ENCODE data around the gene TMEM120A.

TMEM120A gene

DNA sequence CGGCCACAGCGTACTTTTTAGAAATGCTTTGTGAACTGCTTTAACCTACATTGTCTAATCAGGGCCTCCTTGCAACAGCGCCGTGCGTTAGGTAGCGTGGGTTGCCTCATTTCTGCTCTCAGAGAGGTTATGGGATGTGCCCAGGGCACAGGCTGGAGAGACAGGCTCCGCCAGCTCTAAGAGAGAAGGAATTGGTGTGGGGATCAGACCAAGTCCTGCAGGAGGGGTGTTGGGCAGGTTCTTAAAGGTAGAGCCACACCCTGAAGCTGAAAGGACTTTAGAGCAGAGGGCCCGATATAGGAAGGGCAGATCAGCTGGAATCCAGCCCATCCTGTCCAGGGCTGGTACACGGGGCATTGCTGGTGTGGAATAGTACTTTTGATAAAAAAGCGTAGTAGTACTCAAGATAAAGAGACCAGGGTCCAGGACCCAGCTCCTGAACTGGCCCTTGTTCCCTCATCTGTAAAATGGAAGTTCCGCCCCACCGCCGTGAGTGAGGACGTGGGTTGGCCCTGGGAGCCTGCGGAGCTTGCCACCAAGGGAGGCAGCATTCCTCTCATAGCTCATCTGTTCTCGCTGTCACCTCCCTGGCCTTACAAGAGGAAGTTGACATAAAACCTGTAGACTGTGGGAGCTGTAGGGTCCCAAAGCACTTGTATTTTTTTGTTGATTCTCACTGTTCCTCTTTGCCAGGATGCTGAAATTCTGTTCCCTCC, 37.2 kb downstream of the TMEM120A start:
- no peak for DNase-seq

DNA sequence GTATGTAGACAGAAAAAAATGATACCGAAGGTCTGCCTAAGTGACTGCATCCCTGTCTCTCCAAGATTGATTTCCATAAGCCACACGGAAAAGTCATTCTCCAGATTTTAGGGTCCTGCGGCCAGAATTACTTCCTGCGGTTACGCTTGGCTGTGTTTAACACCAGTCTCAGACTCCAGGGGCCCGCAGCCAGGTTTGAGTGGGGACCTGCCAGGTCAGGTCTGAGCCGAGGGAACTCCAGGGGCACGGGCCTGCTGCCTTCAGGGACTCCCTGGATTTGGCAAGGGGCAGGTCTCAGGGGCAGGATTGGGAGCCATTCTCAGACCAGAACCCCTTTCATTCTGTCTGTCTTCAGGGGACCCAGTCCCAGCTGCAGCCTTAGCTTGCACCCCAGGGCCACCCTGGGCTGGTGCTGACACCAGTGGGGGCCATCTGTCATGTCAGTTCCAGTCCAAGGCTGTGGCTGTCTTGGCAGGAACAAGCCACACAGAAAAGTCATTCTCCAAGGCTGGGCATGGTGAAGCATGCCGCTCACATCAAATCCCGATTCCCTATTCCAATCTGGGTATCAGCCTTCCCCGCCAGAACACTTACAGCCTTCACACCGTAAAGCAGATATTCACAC, 39.0 kb downstream of the TMEM120A start:
- no peak for DNase-seq

DNA sequence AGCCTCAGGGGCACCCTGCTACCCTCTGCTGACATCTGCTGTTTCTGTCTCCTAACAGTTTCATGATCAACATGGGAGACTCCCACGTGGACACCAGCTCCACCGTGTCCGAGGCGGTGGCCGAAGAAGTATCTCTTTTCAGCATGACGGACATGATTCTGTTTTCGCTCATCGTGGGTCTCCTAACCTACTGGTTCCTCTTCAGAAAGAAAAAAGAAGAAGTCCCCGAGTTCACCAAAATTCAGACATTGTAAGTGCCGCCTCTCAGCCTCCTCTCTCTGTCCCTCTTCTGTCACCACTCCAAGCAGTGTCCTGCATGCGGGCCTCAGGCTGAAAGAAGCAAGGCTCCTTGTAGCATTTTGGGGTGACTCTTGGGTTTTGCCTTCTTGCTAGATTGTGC, 40.5 kb downstream of the TMEM120A start:
- DNase-seq, result no peak

DNA sequence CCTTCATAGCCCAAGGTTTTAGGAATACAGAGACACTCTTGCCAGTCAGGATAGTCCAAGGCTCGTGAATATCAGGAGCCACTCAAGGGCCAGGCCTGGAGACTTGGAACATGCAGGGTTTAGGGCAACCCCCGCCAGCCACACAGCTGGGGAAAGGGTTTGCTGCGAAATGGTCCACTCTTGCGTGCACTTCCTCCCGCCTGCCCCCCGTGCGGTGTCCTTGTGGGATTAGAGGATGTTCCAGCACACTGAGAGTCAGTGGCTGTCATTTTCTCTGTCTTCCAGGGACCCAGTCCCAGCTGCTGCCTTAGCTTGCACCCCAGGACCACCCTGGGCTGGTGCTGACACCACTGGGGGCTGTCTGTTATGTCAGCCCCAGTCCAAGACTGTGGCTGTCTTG, 41.0 kb downstream of the TMEM120A start:
- no peak for DNase-seq

DNA sequence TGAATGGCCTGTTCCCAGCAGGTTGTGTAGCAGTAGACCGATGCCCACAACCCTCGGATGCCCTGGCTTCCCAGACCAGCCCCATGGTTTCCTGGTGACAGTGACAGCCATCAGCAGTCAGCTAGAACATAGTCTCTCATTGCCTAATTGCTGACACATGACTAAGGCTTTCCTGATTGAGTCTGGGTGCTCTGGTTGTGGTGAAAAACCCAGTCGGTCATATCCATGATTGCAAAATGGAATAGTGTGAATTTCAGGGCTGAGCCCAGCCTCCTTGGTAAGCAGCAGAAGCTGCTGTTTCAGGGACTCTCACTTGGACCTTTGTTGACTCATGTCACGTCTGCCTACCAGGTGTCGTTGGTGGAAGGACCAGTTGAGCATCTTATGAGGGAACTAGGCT, 42.9 kb downstream of the TMEM120A start:
- DNase-seq, result no peak

DNA sequence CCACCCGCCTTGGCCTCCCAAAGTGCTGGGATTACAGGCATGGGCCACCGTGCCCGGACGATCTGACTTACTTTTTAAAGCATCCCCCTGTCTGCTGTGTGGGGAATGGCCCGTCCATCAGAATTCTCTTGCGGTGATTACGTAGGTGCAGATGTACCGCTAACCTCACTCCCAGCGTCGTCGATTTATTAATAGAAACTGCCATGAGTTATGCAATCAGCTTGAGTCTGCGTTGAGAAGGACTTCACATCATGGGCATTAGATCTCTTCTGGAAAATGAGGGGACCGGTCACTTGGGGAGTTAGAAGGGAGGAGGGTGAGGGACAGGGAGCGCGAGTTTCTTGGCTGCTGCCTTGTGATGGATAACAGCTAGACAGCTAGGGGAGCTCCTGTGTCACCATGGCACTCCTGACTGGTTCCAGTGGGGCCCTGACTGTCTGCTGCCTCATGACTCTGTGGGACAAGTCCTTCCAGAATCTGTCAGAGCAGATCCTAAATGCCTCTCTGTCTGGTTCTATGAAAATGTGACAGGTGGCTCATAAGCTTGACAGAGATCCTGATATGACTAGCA, 44.2 kb downstream of the TMEM120A start:
- DNase-seq, result no peak

DNA sequence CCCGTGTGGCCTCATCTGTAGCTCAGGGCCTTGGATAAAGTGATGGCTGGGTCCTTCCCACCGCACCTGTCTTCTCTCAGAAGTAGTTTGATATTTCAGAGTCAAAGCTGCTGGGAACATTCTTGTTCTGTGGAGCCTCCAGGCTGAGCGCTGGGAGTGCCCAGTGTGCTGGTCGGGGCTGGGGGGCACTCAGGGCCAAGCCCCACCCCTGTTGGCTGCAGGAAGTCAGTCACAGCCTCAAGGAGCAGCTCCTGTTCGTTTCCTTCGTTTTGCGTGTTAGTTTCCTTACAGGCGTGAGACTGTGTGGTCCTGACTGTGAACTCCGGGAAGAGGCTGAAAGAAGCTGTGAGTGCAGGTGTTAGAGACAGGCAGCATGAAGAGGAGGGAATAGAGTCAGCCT, 46.2 kb downstream of the TMEM120A start:
- no peak for DNase-seq

DNA sequence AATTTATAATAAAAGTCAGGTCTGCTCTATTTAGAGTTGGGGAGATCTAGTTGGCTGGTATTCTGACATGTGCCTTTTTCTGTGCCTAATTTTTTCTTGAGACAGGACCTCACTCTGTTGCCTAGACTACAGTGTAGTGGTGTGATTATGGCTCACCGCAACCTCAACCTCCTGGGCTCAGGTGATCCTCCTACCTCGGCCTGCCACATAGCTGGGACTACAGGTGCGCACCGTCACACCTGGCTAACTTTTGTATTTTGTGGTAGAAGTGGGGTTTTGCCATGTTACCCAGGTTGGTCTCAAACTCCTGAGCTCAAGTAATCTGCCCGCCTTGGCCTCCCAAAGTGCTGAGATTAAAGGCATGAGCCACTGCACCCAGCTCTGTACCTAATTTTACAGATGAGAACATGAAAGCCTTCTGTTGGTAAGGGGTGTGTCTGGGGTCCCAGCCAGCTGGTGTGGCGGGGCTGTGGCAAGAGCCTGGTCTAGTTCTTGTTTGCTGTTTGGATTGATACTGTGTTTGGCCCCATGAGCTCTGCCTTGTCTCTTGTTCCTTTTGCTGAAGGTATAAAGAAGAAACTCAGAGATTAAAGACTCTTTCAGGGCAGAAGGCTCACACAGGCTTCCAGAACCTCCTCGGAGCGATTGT, 48.1 kb downstream of the TMEM120A start:
- DNase-seq, result no peak

DNA sequence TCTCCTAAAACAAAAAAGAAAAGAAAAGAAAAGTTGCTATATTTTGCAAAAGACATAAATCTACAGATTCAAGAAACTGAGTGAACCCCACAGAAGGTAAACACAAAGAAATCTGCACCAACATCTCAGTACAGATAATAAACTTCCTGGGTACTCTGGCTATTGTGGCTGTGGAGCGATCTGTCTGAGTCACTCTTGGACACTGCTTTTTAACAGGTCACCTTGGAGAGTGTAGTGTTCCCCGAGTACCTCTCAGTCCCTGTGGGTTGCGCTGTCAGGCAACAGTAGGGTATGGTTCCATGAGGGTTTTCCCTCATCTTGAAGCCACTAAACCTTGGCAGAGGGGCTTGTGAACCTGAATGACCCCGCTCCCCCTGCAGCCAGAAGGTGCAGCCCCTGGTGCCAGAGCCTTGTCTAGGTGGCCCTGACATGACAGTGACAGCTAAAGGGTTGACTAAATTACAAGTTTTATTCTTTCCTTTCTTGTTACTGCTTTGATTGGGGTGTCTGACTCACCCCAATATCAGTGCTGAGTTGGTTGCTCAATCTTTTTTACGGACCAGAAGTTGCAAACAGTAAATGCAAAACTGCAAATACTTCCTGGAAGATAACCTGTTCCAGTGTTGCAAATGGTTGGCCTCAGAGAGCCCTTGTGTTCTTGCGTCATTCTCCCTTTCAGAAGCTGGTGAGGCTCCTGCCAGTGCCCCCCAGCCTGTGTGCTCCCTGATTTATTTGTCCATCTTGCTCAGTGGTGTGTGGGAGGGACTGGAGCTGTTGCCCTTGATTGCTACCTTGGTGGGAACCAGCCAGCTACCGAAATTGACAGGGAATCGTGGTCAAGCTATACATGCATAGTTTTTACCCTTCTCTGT, 48.9 kb downstream of the TMEM120A start:
- no peak for DNase-seq

DNA sequence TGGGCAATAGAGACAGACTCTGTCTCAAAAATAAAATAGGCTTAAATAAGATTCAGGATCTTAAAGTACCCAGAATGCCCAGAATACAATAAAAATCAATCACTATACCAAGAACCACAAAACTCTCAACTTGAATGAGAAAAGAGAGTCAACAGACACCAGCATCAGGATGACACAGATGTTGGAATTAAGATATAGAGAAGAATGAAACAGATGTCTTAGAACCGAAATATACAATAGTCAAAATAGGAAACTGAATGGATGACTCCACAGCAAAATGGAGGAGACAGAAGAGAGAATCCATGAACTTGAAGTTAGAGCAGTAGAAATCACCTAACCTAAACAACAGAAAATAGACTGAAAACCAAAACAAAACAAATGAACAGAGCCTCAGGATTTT, 49.9 kb downstream of the TMEM120A start:
- no peak for DNase-seq

DNA sequence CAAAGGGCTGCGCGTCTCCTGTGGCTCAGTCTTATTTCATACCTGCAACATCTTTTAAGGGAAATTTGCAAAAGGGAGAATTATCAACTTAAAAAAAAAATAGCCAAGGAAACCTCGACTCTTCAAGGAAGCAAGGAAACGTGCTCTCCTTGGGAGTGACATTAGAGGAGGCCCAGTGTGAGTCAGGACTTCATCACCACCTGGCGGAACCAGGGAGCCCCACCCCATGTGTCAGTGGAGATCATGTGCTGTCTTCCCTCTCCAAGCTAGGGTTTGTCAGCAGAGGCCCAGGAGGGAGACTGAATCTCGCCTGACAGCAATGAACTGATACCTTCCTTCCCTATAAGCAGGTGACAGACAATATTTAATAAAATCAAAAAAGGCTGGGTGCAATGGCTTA, 50.5 kb downstream of the TMEM120A start:
- no peak for DNase-seq

DNA sequence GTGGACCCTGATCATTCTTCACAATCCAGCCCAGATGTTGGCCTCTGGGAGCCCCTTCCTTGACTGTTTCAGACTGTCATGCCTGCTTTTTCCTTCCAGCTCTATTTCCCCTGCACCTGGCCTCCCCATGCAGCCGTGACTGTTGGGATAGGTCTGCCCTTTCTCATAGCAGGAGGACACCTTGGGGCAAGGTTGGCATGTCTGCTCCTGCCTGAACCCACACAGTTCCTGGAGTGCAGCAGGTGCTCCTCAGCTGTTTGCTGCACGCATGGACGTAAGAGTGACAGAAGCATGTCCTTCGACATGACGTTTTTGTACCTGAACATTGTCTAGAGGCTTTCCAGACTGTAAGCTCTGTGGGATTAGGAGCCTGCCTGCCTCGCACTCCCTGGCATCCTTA, 55.5 kb downstream of the TMEM120A start:
- peak; percentile 43 for DNase-seq

DNA sequence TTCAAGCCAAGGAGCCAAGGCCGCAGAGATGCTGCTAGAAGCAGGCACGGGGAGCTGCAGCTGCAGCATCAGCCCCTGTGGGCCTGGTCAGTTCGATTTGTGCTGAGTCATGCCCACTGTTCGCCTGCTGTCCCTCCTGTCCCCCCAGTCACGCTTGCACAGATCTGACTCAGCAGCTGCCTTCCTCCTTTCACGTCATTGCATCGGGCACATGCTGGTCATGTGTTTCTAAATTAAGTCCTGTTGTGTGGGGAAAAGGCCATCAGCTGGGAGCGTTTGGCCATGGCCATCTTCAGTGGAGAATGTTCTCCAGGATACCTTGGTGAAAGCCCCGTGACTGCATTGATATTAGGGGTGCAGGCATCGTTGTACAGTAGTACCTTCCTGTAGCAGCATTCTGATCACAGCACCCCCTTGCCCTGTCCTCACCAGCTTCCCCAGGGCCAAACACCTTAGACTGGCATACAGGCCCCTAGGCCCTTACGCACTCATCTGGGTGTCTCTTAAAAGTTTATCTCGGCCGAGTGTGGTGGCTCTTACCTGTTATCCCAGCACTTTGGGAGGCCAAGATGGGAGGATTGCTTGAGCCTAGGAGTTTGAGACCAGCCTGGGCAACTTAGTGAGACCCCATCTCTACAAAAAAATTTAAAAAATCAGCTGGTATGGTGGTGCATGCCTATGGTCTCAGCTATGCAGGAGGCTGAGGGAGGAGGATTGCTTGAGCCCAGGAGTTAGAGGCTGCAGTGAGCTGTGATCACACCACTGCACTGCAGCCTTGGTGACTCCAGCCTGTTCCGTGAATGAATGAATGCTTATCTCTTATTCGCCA, 56.2 kb downstream of the TMEM120A start:
- DNase-seq, result no peak
